HL-60 (cell line): ENCODE data around the gene RIMKLA.

Source experiments
- CTCF ChIP-seq: IDR thresholded peaks from one replicate; pipeline ENCODE4 v1.5.1; 2011; ENCODE audit warnings: low read length, control low read depth, inconsistent platforms; ENCODE audit not compliant: insufficient read depth
- SPI1 ChIP-seq: IDR thresholded peaks from 2 replicates; pipeline ENCODE4 v1.6.1; 2012; ENCODE audit warnings: low read depth, mild to moderate bottlenecking, borderline replicate concordance

DNA sequence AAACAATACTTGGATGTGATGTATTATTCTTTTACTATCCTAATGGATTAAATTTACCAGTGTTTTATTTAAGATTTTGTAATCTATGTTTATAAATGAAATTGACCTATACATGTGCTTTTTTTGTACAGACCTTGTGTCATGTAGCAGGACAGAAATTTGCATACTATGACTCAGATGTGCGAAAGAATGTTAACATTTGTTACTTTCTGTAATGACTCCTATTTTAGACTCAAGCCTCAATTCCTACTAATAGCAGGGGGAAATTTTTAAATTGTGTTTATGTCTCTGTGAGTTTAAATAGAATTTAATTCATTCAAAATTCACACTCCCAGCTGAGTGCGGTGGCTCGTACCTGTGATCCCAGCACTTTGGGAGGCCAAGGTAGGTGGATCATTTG, 21.8 kb upstream of the RIMKLA start:
- no peak for TF ChIP-seq SPI1
- no peak for TF ChIP-seq CTCF
